ENCODE results near the gene PRSS56.

The PRSS56 gene

GRCh38 chr2:232519581-232520438 is at the start of gene PRSS56:
Gene PRSS56, plus strand, starts transcription at chr2:232520388. Its CDS starts 211 bp downstream, at chr2:232520599.
- H3K27ac Mint-ChIP-seq, result no peak within 1 kb of the TSS
- H3K27me3 Mint-ChIP-seq, result peaks cover 31% of the 10 kb centered on the region
- ATAC-seq, result no peak

GRCh38 chr2:232473467-232473890 is 46.7 kb upstream of the PRSS56 start:
- no peak for DNase-seq
- Mint-ChIP-seq H3K36me3 (ENCODE audit: low read depth) (no peaks in the 10 kb centered on the region), H3K4me3 (no peak overlapping the region), H3K9me3 (peaks cover 13% of the 10 kb centered on the region), H3K4me1 (no peaks in the 10 kb centered on the region), H3K27ac (no peak overlapping the region), H3K27me3 (peaks cover 21% of the 10 kb centered on the region)
- no peak for ATAC-seq

More at GRCh38 chr2:232519581-232520438, at the start of gene PRSS56:
- no peaks in the 10 kb centered on the region for H3K36me3 Mint-ChIP-seq (ENCODE audit: low read depth)
- peaks cover 5% of the 10 kb centered on the region for H3K4me1 Mint-ChIP-seq
- no peak for DNase-seq
- H3K4me3 Mint-ChIP-seq, result no peak within 1 kb of the TSS
- H3K9me3 Mint-ChIP-seq, result no peaks in the 10 kb centered on the region

GRCh38 chr2:232476045-232476444 is 44.1 kb upstream of the PRSS56 start:
- Mint-ChIP-seq H3K36me3 (ENCODE audit: low read depth) (no peaks in the 10 kb centered on the region), H3K27ac (no peak overlapping the region), H3K4me3 (no peak overlapping the region), H3K27me3 (peaks cover 15% of the 10 kb centered on the region), H3K4me1 (no peaks in the 10 kb centered on the region), H3K9me3 (peaks cover 13% of the 10 kb centered on the region)
- no peak for ATAC-seq
- DNase-seq, result no peak

- H3K9me3 Mint-ChIP-seq, result peaks cover 7% of the 10 kb centered on the region
- no peak overlapping the region for H3K4me3 Mint-ChIP-seq
- ATAC-seq, result no peak
- no peak for DNase-seq
- no peaks in the 10 kb centered on the region for H3K4me1 Mint-ChIP-seq
- H3K36me3 Mint-ChIP-seq (ENCODE audit: low read depth), result no peaks in the 10 kb centered on the region
- peaks cover 10% of the 10 kb centered on the region for H3K27me3 Mint-ChIP-seq
- H3K27ac Mint-ChIP-seq, result no peak overlapping the region
Measured at GRCh38 chr2:232476791-232477190, 43.4 kb upstream of the PRSS56 start.

GRCh38 chr2:232477751-232478510 is 42.3 kb upstream of the PRSS56 start:
- Mint-ChIP-seq H3K4me1 (no peaks in the 10 kb centered on the region), H3K27me3 (peaks cover 5% of the 10 kb centered on the region), H3K36me3 (ENCODE audit: low read depth) (no peaks in the 10 kb centered on the region), H3K27ac (no peak overlapping the region), H3K4me3 (no peak overlapping the region), H3K9me3 (peaks cover 1% of the 10 kb centered on the region)
- DNase-seq (no peak), ATAC-seq (no peak)

DNA sequence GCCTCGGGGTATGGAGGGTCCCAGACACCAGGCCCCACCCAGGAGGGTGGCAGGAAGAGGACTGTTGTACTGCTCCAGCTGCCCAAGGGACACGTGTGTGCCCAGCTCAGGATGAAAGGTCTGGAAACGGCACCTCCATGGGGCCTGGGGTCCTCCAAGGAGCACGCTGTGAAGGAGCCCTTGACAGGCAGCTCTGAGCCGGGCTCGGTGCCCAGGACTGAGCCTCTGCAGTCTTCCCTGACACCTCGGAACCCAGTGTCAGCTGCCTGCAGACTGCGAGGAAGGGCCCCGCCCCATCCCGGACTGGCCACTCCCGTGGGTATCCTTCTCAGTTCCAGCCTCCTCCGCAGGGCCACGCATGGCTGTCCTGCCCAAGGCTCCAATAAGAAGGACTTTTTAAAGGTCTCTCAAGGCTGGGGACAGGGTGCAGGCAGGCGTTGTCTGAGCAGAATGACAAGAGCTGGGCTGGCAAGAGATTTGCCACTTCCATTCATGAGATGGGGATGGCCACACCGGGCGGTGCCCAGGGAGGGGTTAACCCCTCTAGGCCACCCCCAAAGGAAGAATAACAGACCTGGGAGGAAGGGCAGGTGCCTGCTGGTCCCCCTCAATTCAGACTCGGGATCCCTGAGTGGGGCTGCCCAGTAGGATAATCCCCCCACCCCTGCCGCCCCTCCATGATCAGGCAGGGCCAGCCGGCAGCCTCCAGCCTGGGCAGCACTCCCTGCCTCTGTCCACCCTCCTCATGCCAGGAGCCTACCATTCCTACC is 41.4 kb upstream of the PRSS56 start:
- Mint-ChIP-seq H3K9me3 (no peaks in the 10 kb centered on the region), H3K27me3 (peaks cover 4% of the 10 kb centered on the region), H3K27ac (no peak overlapping the region), H3K4me1 (no peaks in the 10 kb centered on the region), H3K36me3 (ENCODE audit: low read depth) (no peaks in the 10 kb centered on the region), H3K4me3 (no peak overlapping the region)
- no peak for DNase-seq
- ATAC-seq, result no peak

- Mint-ChIP-seq H3K4me3 (no peak overlapping the region), H3K36me3 (ENCODE audit: low read depth) (no peaks in the 10 kb centered on the region), H3K9me3 (no peaks in the 10 kb centered on the region), H3K27me3 (peaks cover 9% of the 10 kb centered on the region), H3K4me1 (no peaks in the 10 kb centered on the region), H3K27ac (no peak overlapping the region)
- ATAC-seq (no peak), DNase-seq (no peak)
Measured at GRCh38 chr2:232479341-232480200, 40.6 kb upstream of the PRSS56 start.

DNA sequence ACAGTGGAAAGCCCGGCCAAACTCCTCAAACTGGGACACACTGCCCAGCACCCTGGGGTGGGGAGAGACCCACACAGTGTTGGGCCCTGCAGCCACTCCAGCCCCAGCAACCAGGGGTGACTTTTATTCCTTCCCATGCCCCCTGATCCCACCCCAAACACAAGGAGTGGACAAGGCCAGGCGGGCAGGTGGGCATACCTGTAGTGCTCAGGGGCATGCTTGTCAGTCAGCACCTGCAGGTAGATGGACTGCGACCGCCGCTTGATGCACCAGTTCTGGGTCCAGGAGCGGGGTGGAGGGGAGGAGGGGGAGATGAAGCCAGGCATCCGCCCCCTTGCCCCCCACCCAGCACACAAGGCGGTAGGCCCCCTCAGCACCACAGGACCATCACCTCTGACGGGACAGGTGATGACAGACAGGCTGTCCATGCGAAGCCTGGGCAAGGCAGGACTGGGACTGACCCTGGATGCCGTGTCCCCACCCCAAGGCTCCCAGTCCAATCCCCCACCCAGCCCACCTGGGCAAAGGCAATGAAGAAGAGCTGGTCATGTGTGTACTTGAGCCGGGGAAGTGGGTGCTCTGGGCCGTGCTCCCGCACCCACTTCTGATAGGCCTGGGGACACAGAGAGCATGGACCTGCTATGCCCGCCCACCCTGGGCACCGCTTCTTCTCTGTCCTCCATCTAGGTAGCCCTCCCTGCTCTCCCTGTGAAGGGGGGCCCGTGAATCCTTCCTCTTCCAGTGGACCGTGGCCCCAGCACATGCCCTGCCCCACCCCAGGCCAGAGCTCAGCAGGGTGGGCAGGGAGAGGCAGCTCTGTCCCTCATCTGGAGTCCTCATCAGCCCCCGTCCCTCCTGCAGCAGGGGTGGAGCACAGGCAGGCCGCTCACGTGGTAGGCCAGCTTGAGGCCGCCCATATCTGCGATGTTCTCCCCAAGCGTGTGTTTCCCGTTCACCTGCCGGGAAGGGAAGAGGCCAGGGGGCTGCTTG is 39.7 kb upstream of the PRSS56 start:
- Mint-ChIP-seq H3K4me1 (peaks cover 2% of the 10 kb centered on the region), H3K36me3 (ENCODE audit: low read depth) (no peaks in the 10 kb centered on the region), H3K9me3 (no peaks in the 10 kb centered on the region), H3K27ac (no peak overlapping the region), H3K27me3 (peaks cover 17% of the 10 kb centered on the region), H3K4me3 (no peak overlapping the region)
- DNase-seq (no peak), ATAC-seq (no peak)

- no peak for ATAC-seq
- H3K27me3 Mint-ChIP-seq, result peaks cover 14% of the 10 kb centered on the region
- H3K4me3 Mint-ChIP-seq, result no peak overlapping the region
- no peak overlapping the region for H3K27ac Mint-ChIP-seq
- peaks cover 2% of the 10 kb centered on the region for H3K4me1 Mint-ChIP-seq
- DNase-seq, result no peak
- no peaks in the 10 kb centered on the region for H3K36me3 Mint-ChIP-seq (ENCODE audit: low read depth)
- H3K9me3 Mint-ChIP-seq, result no peaks in the 10 kb centered on the region
Measured at GRCh38 chr2:232481322-232482140, 38.7 kb upstream of the PRSS56 start.

DNA sequence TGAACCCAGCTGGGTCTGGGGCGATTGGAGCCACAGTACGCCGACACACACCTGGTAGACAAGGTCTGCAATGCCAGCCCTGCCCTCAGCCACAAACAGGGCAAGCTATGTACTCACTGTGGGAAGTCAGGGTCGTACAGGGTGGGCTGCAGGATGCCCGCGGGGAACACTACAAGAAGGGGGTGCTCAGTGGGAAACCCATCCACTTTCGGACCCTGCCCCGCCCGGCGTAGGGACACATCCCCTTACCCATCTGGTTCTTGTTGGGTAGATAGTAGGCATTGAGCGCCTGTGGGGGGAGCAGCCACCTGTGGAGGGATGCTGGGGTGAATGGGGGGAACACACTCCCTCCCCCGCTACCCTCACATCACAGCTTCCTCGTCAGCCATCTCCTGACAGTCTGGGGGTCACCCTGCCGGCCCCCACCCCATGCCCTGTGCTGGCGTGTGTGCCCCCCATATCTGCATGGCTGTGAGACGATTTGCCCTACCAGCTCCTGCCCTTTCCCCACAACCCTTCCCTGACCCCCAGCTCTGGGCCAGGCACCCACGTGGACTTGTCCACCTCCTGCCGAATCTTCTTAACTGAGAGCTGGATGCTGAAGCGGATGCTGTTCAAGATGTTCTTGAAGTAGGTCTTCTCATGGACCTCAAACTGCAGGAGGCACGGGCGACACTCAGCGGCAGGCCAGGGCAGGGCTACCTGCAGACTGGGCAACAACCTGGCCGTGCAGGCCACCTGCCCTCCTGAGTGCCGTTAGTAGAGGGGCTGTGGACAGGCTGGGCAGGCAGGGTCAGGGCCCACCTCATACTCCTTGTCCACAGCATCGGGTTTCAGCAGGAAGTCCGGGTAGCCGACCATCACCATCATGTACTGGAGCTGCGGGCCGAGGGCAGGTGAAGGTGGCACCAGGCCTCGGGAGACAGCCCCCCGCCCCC is 37.6 kb upstream of the PRSS56 start:
- no peak overlapping the region for H3K27ac Mint-ChIP-seq
- ATAC-seq (no peak), DNase-seq (no peak)
- peaks cover 17% of the 10 kb centered on the region for H3K27me3 Mint-ChIP-seq
- H3K4me1 Mint-ChIP-seq, result peaks cover 6% of the 10 kb centered on the region
- no peak overlapping the region for H3K4me3 Mint-ChIP-seq
- no peaks in the 10 kb centered on the region for H3K36me3 Mint-ChIP-seq (ENCODE audit: low read depth)
- no peaks in the 10 kb centered on the region for H3K9me3 Mint-ChIP-seq

DNA sequence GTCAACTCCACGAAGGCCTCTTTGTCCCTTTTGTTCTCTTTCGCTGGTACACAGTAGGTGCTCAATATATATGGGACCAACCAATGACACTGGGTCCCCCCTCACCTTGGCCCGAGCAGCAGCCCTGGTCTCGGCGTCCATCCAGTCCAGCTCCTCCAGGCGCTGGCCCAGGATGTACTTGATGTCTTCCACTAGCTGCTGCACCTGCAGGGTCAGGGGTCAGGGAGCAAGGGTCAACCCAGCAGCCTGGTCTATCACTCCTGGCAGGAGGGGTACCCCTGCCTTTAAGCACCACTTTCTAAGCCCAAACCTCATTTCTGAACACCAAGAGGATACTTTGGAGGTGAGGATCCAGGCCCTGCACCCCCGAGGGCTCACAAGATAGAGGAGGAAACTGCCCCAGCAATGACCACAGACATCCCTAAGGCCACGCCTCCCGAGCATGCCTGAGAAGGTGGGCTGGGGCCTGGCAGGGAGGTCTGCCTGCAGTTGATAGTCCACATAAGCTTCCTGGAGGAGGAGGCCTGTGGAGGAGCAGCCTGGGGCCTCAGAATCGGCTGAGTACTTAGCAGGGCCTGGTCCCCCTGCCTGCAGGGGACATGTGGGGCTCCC is 36.8 kb upstream of the PRSS56 start:
- Mint-ChIP-seq H3K9me3 (no peaks in the 10 kb centered on the region), H3K27me3 (peaks cover 21% of the 10 kb centered on the region), H3K36me3 (ENCODE audit: low read depth) (no peaks in the 10 kb centered on the region), H3K4me3 (no peak overlapping the region), H3K27ac (no peak overlapping the region), H3K4me1 (peaks cover 6% of the 10 kb centered on the region)
- no peak for ATAC-seq
- DNase-seq, result no peak

All from activated naive CD8-positive, alpha-beta T cell treated with anti-CD3 and anti-CD28 coated beads, Interleukin-2, amount 50 U/mL, for 24 hours (primary cell).